NB4 (cell line): Measurements from ENCODE around the gene OR51A7.

Source experiments
- MYC ChIP-seq: IDR thresholded peaks from 2 replicates; pipeline ENCODE4 v1.6.1; 2011; ENCODE audit warnings: low read depth, low read length
- POLR2A ChIP-seq: IDR thresholded peaks from 2 replicates; pipeline ENCODE4 v1.6.1; 2011; ENCODE audit warnings: mild to moderate bottlenecking; ENCODE audit not compliant: insufficient read length; ENCODE audit errors: extremely low read depth
- TF ChIP-seq, protein P1 (sequence below): IDR thresholded peaks from one replicate; pipeline ENCODE4 v1.5.1; 2012; ENCODE audit warnings: low read depth, low read length
- TF ChIP-seq, protein P2 (sequence below): IDR thresholded peaks from 2 replicates; pipeline ENCODE4 v1.6.1; 2011; ENCODE audit warnings: low read depth, low read length

DNA sequence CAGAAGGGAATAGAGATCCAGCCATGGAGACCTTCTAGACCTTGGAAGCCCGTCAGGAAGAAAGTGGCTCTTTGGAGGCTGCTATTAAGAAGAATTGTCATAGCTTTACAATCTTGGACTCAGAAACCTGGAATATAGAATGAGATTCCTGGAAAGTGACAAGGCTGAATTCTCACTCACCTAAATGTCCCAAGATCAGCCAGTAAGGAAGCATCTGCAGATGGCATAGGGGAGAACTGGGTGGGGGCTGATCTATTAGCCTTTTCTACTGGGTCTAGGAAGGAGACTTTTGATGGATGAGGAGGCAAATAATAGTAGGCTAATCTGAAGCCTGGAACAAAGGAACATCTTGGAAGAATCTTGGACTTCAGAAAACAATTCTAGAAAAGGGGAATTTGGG, 20.7 kb downstream of the OR51A7 start, which contains the start of gene OR51G1:
- TF ChIP-seq, protein P1, sequence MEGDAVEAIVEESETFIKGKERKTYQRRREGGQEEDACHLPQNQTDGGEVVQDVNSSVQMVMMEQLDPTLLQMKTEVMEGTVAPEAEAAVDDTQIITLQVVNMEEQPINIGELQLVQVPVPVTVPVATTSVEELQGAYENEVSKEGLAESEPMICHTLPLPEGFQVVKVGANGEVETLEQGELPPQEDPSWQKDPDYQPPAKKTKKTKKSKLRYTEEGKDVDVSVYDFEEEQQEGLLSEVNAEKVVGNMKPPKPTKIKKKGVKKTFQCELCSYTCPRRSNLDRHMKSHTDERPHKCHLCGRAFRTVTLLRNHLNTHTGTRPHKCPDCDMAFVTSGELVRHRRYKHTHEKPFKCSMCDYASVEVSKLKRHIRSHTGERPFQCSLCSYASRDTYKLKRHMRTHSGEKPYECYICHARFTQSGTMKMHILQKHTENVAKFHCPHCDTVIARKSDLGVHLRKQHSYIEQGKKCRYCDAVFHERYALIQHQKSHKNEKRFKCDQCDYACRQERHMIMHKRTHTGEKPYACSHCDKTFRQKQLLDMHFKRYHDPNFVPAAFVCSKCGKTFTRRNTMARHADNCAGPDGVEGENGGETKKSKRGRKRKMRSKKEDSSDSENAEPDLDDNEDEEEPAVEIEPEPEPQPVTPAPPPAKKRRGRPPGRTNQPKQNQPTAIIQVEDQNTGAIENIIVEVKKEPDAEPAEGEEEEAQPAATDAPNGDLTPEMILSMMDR, result no peak
- TF ChIP-seq, protein P2, sequence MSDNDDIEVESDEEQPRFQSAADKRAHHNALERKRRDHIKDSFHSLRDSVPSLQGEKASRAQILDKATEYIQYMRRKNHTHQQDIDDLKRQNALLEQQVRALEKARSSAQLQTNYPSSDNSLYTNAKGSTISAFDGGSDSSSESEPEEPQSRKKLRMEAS, result no peak
- TF ChIP-seq POLR2A, result no peak
- TF ChIP-seq MYC, result no peak
